Epithelial cell of esophagus (primary cell): ENCODE measurements around the gene MYO18B.

Experiments used
- DNase-seq: peaks from one replicate; pipeline ENCODE4 v3.0.0; 2010; ENCODE audit warnings: low read depth
- H3K4me3 ChIP-seq: 2 replicates; pipeline ENCODE4 v1.5.1; 2011; ENCODE audit warnings: mild to moderate bottlenecking, low read length, control low read depth
- TF ChIP-seq, protein P1 (sequence below): IDR thresholded peaks from 2 replicates; pipeline ENCODE4 v1.5.1; 2011; ENCODE audit warnings: low read depth, mild to moderate bottlenecking, low read length, control low read depth, inconsistent platforms; ENCODE audit not compliant: insufficient read depth; ENCODE audit errors: missing control alignments

Gene MYO18B

DNA sequence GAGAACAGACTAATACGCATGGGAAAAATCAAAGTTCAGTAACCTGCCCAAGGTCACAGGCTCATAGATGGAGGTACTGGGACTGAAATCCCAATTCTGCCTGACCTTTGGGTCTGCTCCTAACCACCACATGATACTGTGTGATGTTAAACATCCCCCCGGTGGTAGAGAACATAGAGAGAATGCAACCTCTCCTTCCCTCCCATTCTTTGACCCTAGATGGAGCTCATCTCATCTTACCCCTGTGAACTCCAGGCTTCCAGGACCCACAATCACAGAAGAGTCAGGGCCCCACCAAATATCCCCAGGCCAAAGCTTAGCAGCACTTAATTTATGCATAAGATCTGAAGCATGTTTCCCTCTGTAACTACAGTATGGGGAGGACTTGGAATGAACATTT, 198.5 kb downstream of the MYO18B start:
- no peak for DNase-seq
- H3K4me3 ChIP-seq: no peak overlapping the region
- TF ChIP-seq, protein P1, sequence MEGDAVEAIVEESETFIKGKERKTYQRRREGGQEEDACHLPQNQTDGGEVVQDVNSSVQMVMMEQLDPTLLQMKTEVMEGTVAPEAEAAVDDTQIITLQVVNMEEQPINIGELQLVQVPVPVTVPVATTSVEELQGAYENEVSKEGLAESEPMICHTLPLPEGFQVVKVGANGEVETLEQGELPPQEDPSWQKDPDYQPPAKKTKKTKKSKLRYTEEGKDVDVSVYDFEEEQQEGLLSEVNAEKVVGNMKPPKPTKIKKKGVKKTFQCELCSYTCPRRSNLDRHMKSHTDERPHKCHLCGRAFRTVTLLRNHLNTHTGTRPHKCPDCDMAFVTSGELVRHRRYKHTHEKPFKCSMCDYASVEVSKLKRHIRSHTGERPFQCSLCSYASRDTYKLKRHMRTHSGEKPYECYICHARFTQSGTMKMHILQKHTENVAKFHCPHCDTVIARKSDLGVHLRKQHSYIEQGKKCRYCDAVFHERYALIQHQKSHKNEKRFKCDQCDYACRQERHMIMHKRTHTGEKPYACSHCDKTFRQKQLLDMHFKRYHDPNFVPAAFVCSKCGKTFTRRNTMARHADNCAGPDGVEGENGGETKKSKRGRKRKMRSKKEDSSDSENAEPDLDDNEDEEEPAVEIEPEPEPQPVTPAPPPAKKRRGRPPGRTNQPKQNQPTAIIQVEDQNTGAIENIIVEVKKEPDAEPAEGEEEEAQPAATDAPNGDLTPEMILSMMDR: no peak

DNA sequence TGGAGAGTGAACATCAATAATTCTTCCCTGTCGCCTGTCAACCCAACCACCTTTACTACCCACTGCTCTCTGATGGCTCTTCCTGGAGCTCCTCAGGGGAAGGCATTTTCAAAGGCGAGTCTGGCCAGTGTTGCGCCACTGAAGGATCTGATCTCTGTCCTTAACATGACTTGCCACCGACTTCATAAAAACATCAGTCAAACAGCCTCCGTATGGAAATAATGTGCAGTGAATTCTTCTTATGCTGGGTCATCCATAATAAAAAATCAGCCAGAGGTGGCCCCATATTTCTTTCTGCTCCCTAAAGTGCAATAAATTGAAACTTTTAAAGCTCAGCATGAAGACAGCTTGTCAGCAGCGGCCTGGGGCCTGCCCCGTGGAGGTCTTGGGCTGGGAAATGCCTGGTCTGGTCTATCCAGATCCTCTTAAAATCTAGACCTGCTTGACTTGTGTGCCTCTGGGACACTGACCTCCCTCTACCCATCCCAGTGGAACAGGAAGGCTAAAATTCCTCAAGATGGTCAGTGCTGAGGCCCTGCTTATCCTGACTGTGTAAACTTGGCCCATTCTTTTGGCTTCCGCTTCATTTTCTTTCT, 199.5 kb downstream of the MYO18B start:
- TF ChIP-seq, protein P1: no peak
- no peak for DNase-seq
- H3K4me3 ChIP-seq: no peak overlapping the region

DNA sequence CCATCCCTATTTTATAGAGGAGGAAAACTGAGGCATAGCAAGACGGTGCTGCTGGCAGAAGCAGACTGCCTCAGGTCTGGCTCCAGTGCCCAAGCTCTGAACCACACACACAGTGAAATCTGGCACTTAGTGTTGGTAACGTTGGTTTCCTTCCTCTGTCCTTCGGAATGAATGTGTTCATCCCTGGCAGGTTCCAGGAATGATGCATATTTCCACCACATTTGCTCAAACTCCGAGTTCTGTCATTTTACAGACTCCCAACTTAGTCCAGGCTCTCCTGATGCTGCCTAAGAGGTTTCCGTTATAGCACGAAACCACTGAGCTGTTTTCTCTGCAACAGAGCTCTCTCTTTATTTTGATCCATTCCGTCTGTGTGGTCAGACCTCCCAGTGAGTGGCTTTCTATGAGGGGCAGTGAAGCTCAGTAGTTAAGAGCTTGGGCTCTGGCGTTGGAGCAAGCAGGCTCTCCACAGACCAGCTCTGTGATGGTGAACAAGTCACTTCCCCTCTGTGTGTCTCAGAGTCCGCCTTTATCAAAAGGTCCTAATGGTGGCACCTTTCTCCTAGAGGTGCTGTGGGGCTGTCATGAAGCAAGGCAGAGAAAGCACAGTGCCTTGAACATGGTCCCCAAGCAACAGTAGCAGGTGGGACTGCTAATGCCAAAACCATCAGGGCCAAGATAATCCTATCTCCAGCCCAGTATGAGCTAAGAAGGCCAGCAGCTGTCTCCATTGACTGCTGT, 200.3 kb downstream of the MYO18B start:
- no peak overlapping the region for H3K4me3 ChIP-seq
- TF ChIP-seq, protein P1: no peak
- DNase-seq: no peak

DNA sequence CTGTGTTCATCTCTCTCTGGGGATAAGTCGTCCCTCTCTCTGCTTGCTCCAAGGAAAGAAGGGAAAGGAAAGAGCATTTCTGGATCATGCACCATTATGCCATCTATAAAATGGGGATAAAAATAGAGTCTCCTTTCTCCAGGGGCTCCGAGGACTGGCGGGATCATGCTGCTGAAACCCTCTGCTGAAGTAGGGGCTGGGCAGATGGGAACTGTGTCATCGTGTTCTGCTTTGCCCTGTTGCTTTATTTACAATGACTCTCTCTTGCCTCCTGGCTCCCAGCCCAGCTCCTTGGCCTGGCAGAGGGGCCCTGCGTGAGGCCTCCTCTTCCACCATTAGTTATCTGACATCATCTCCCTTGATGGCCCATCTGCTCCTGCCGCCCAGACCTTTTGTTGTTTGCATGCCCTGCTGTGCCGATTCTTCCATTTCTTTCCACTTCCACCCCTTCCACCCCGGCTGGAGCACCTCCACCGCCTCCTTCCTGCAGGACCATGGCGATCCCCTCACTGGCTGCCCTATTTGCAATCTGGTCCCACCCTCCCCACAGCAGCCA, 200.9 kb downstream of the MYO18B start:
- H3K4me3 ChIP-seq: no peak overlapping the region
- DNase-seq: no peak
- TF ChIP-seq, protein P1: no peak

DNA sequence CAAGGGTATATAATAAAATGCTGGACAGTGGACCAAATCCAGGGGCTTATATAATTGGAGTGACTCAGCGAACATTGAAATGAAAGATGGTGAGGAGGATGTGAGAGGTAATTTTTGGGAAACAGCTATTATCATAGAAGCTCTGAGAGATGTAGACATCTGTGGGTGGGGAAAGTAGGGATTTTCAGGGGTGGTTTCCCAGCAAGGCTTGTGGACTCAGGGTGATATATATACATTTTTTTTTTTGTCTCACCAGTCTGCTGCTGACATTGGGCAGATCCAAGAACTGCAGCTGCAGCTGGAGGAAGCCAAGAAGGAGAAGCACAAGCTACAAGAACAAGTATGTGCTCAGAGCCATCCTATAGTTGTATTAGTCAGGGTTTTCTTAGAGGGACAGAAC, 208.1 kb downstream of the MYO18B start:
- no peak for DNase-seq
- no peak overlapping the region for H3K4me3 ChIP-seq
- TF ChIP-seq, protein P1: no peak

DNA sequence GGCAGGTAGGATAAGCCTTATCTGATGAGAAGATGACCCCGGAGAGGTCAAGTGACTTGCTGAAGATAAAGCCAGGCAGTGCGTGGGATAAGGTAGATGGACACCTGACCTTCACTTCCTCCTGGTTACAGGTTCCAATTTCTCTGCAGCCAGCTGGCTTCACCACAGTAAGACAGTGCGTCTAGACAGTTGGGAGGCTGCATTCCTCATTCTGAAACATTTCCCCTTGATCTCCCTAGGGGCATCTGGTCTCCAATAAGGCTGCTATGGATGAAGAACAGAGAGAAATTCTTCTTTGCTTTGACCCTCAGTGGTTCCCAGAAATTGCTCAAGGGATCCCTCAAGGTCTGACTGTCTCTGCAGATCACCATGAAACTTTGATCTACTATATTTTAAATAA, 211.3 kb downstream of the MYO18B start:
- no peak overlapping the region for H3K4me3 ChIP-seq
- TF ChIP-seq, protein P1: no peak
- no peak for DNase-seq
